IPS DF 6.9 (cell line): ENCODE results near the gene CRACR2B.

Experiments
- DNase-seq: peaks from one replicate; pipeline ENCODE4 v3.0.0-alpha.2; 2013; ENCODE audit warnings: low read depth, low spot score
- H3K27ac ChIP-seq: one replicate; pipeline ENCODE4 v1.5.1; 2013; ENCODE audit warnings: low read length, control low read depth
- H3K27me3 ChIP-seq: 2 replicates; pipeline ENCODE4 v1.6.1; 2013; ENCODE audit warnings: mild to moderate bottlenecking, low read length; ENCODE audit not compliant: control insufficient read depth, insufficient read depth
- H3K36me3 ChIP-seq: 2 replicates; pipeline ENCODE4 v1.6.1; 2013; ENCODE audit warnings: low read length; ENCODE audit not compliant: control insufficient read depth, insufficient read depth
- H3K4me1 ChIP-seq: 2 replicates; pipeline ENCODE4 v1.6.1; 2013; ENCODE audit warnings: low read length; ENCODE audit not compliant: control insufficient read depth, insufficient read depth
- H3K4me3 ChIP-seq: 2 replicates; pipeline ENCODE4 v1.5.1; 2013; ENCODE audit warnings: mild to moderate bottlenecking, low read length
- H3K9me3 ChIP-seq: 2 replicates; pipeline ENCODE4 v1.6.1; 2013; ENCODE audit warnings: low read length, inconsistent platforms; ENCODE audit not compliant: control insufficient read depth, insufficient read depth
- WGBS: extraction: QIAGEN DNeasy Blood & Tissue Kit; methylation state at CpG from one replicate; pipeline ENCODE4 v1.1.7; 2013; ENCODE audit warnings: mixed read lengths, missing lambda C conversion rate; ENCODE audit not compliant: insufficient read length, insufficient coverage; 5-methylcytosine and 5-hydroxymethylcytosine counted together

The CRACR2B gene

GRCh38 chr11:829176-829846 is 1.6 kb downstream of the CRACR2B start:
- peaks cover 6% of the 10 kb centered on the region; the same call in 1 of the 2 replicates for H3K27me3 ChIP-seq

DNA sequence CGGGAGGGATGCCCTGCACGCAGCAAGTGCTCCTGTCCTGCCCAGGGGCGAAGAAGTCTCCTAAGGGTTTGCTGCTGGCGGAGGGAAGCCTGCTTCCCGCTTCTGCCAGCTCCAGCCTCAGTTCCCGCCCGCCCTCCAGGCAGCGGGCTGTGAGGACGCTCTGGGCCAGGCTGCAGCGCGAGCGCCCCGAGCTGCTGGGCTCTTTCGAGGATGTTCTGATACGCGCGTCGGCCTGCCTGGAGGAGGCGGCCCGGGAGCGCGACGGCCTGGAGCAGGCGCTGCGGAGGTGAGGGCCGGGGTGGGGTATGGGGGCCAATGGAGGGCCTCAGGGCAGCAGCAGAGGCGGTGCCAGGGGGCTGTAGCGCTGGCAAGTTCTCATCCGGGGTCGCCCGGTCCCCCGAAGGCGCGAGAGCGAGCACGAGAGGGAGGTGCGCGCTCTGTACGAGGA is 2.2 kb downstream of the CRACR2B start:
- no peak for DNase-seq
- Histone ChIP-seq H3K4me3 (peak overlapping the region; percentile 27; the same call in 1 of the 2 replicates), H3K9me3 (no peaks in the 10 kb centered on the region), H3K27ac (no peak overlapping the region), H3K36me3 (no peaks in the 10 kb centered on the region), H3K4me1 (peaks cover 28% of the 10 kb centered on the region), H3K27me3 (peaks cover 6% of the 10 kb centered on the region; the same call in 1 of the 2 replicates)
- no CpG with 5 or more reads among the region's 39 CpGs for WGBS

More at GRCh38 chr11:829176-829846, 1.6 kb downstream of the CRACR2B start:
- Histone ChIP-seq H3K4me3 (peak overlapping the region; percentile 27; the same call in 1 of the 2 replicates), H3K4me1 (peaks cover 24% of the 10 kb centered on the region), H3K9me3 (no peaks in the 10 kb centered on the region), H3K27ac (no peak overlapping the region), H3K36me3 (peaks cover 3% of the 10 kb centered on the region; the same call in 1 of the 2 replicates)
- no CpG with 5 or more reads among the region's 40 CpGs for WGBS
- DNase-seq = no peak

GRCh38 chr11:830295-831117 is 2.8 kb downstream of the CRACR2B start:
- Histone ChIP-seq H3K27me3 (peaks cover 6% of the 10 kb centered on the region; the same call in 1 of the 2 replicates), H3K4me3 (peak overlapping the region; percentile 51; the same call in 1 of the 2 replicates), H3K36me3 (no peaks in the 10 kb centered on the region), H3K27ac (no peak overlapping the region), H3K4me1 (peaks cover 28% of the 10 kb centered on the region), H3K9me3 (no peaks in the 10 kb centered on the region)
- DNase-seq = no peak
- no CpG with 5 or more reads among the region's 78 CpGs for WGBS

DNA sequence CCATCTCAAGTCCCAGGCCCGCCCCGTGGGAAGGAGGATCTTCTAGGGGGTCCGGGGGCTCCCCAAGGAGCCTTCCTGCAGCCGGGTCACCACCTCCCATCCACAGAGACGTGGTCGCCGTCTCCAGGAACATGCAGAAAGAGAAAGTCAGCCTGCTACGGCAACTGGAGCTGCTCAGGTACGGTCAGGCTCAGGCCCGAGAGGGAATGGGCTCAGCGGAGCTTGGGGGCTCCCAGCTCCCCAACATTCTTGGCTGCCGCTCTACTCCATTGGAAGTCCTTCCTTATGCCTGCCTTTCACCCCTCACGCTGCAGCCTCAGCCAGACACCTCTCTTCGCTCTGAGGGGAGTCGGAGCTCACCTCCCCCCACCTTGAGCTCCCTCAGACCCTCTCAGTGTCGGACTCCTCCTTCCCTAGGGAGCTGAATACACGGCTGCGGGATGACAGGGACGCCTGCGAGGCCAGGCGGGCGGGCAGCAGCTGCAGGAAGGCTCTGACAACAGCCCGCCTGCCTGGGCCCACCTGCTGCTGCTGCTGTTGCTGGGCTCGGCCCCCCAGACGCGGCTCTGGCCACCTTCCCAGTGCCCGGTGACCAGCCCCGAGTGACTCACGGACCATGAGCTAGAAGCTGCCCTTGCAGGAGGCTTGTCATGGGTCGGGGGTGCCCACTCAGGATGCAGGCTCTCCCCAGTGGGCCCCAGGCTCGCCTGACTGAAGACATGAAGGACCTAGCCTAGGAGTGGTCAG is 3.6 kb downstream of the CRACR2B start:
- Histone ChIP-seq H3K4me3 (no peak overlapping the region; the same call in 1 of the 2 replicates), H3K36me3 (no peaks in the 10 kb centered on the region), H3K27me3 (peaks cover 6% of the 10 kb centered on the region; the same call in 1 of the 2 replicates), H3K9me3 (no peaks in the 10 kb centered on the region), H3K4me1 (peaks cover 28% of the 10 kb centered on the region), H3K27ac (no peak overlapping the region)
- WGBS = no CpG with 5 or more reads among the region's 31 CpGs
- DNase-seq = no peak

- Histone ChIP-seq H3K9me3 (no peaks in the 10 kb centered on the region), H3K27me3 (peaks cover 6% of the 10 kb centered on the region; the same call in 1 of the 2 replicates), H3K4me1 (peaks cover 28% of the 10 kb centered on the region), H3K4me3 (peak overlapping the region; percentile 59; the same call in 1 of the 2 replicates), H3K36me3 (no peaks in the 10 kb centered on the region), H3K27ac (no peak overlapping the region)
- DNase-seq = no peak
- no CpG with 5 or more reads among the region's 23 CpGs for WGBS
These were observed 4.3 kb downstream of the CRACR2B start for GRCh38 chr11:831961-832528.

DNA sequence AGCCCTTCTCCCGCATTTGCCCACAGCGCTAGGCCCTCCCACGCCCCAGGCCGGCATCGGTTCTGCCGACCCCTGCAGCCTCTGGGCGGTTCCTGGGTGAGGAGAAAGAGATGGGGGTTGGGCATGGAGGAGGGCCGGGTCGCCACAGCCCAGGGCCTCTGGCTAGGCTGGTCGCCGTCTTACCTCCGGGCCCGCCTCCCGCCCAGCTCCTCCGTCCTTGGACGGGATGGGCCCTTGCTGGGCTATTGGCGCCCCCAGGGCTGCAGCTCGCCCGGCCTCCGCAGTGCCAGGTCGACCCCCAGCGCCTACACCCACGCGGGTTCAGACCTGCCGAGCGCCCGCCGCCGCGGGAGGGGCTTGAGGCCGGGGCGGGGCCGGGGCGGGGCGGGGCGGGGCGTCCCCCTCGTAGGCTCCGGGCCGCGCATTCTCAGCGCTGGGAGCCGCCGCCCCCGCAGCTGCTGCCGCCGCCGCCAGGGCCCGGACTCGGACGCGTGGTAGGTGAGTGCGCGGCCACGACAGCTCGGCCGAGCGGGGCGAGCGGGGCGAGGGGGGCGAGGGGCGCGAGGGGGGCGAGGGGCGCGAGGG is 4.9 kb downstream of the CRACR2B start, which contains the start of gene CD151:
CD151 (plus strand) TSS at position 424 of the 585 bp plus-strand sequence. CDS start 3,118 bp downstream, outside the sequence.
- no CpG with 5 or more reads among the region's 67 CpGs for WGBS
- Histone ChIP-seq H3K27me3 (peaks cover 6% of the 10 kb centered on the region; the same call in 1 of the 2 replicates), H3K36me3 (peaks cover under 1% of the 10 kb centered on the region), H3K4me3 (peak within 1 kb of the TSS; percentile 59), H3K9me3 (no peaks in the 10 kb centered on the region), H3K27ac (no peak within 1 kb of the TSS), H3K4me1 (peaks cover 28% of the 10 kb centered on the region)
- DNase-seq = no peak

GRCh38 chr11:833114-833791 is 5.5 kb downstream of the CRACR2B start:
- H3K4me3 ChIP-seq = peak overlapping the region; percentile 59
- WGBS = no CpG with 5 or more reads among the region's 55 CpGs
- no peak for DNase-seq

GRCh38 chr11:833849-834311 is 6.2 kb downstream of the CRACR2B start:
- H3K36me3 ChIP-seq = peaks cover 10% of the 10 kb centered on the region
- H3K27me3 ChIP-seq = peaks cover 6% of the 10 kb centered on the region; the same call in 1 of the 2 replicates
- peaks cover 22% of the 10 kb centered on the region for H3K4me1 ChIP-seq
- no peaks in the 10 kb centered on the region for H3K9me3 ChIP-seq
- H3K4me3 ChIP-seq = peak overlapping the region; percentile 59; the same call in 1 of the 2 replicates
- no peak overlapping the region for H3K27ac ChIP-seq
- DNase-seq = no peak
- WGBS = no CpG with 5 or more reads among the region's 9 CpGs

More at GRCh38 chr11:833114-833791, 5.5 kb downstream of the CRACR2B start:
- Histone ChIP-seq H3K27ac (no peak overlapping the region), H3K36me3 (peaks cover 6% of the 10 kb centered on the region), H3K4me1 (peaks cover 24% of the 10 kb centered on the region), H3K27me3 (peaks cover 6% of the 10 kb centered on the region; the same call in 1 of the 2 replicates), H3K9me3 (no peaks in the 10 kb centered on the region)
